ENCODE results near the gene STARD4. TPM values are rescaled to one million over a fixed set of nuclear protein-coding genes. Genes with fewer than 3 reads are reported as not detected.

The STARD4 gene
- total RNA-seq, 4 donors from 2014 or later = 8.6 to 35.6 (median 18.9) TPM

GRCh38 chr5:111509119-111509518, 3.2 kb downstream of the STARD4 start:
- TF ChIP-seq CTCF (IDR thresholded peaks at IDR 0.05) = no peak
- TF ChIP-seq POLR2A (IDR thresholded peaks at IDR 0.05) = no peak
- intact Hi-C loops (cut with DNase I) = no loop called here
- Histone ChIP-seq H3K4me1 (peaks cover 0 to 38% (median 11%) of the 10 kb centered on the region in 3 donors), H3K9me3 (no peaks in the 10 kb centered on the region), H3K4me3 (no peak overlapping the region), H3K36me3 (peaks cover 0 to 3% (median 0%) of the 10 kb centered on the region in 3 donors), H3K27me3 (no peaks in the 10 kb centered on the region), H3K27ac (no peak overlapping the region)
- no peak for DNase-seq
- WGBS, 2 donors = 73 to 79% methylated on average over 1 of the region's 1 CpG

- Histone ChIP-seq H3K27ac (no peak overlapping the region), H3K4me3 (no peak overlapping the region), H3K27me3 (no peaks in the 10 kb centered on the region), H3K4me1 (peaks cover 0 to 28% (median 11%) of the 10 kb centered on the region in 3 donors), H3K9me3 (no peaks in the 10 kb centered on the region), H3K36me3 (peaks cover 0 to 6% (median 0%) of the 10 kb centered on the region in 3 donors)
- 86 to 95% methylated on average over 4 of the region's 4 CpGs for WGBS, 2 donors
- intact Hi-C loops (cut with DNase I) = no loop called here
- no peak for TF ChIP-seq POLR2A (IDR thresholded peaks at IDR 0.05)
- TF ChIP-seq CTCF (IDR thresholded peaks at IDR 0.05) = no peak
- no peak for DNase-seq
These were observed 5.1 kb downstream of the STARD4 start for GRCh38 chr5:111507276-111507675.

- Histone ChIP-seq H3K4me3 (no peak overlapping the region), H3K27me3 (no peaks in the 10 kb centered on the region), H3K4me1 (peaks cover 0 to 9% (median 1%) of the 10 kb centered on the region in 3 donors), H3K9me3 (no peaks in the 10 kb centered on the region), H3K36me3 (peaks cover 0 to 20% (median 0%) of the 10 kb centered on the region in 3 donors), H3K27ac (no peak overlapping the region)
- intact Hi-C loops (cut with DNase I) = no loop called here
- 62 to 71% methylated on average over 1 of the region's 1 CpG for WGBS, 2 donors
- DNase-seq = no peak
- no peak for TF ChIP-seq CTCF (IDR thresholded peaks at IDR 0.05)
- no peak for TF ChIP-seq POLR2A (IDR thresholded peaks at IDR 0.05)
These were observed 7.2 kb downstream of the STARD4 start for GRCh38 chr5:111505096-111505495.

GRCh38 chr5:111502956-111503355, 9.4 kb downstream of the STARD4 start:
- intact Hi-C loops (cut with DNase I) = no loop called here
- Histone ChIP-seq H3K27me3 (no peaks in the 10 kb centered on the region), H3K9me3 (no peaks in the 10 kb centered on the region), H3K4me1 (no peaks in the 10 kb centered on the region), H3K4me3 (no peak overlapping the region), H3K27ac (no peak overlapping the region), H3K36me3 (peaks cover 0 to 37% (median 0%) of the 10 kb centered on the region in 3 donors)
- DNase-seq = no peak
- TF ChIP-seq CTCF (IDR thresholded peaks at IDR 0.05) = no peak
- TF ChIP-seq POLR2A (IDR thresholded peaks at IDR 0.05) = no peak

GRCh38 chr5:111498346-111498745, 14.0 kb downstream of the STARD4 start:
- H3K9me3 ChIP-seq = no peaks in the 10 kb centered on the region
- H3K4me3 ChIP-seq = no peak overlapping the region
- no peak for DNase-seq
- H3K4me1 ChIP-seq = peaks cover 0 to 7% (median 5%) of the 10 kb centered on the region in 3 donors
- TF ChIP-seq CTCF (IDR thresholded peaks at IDR 0.05) = no peak
- no peak for TF ChIP-seq POLR2A (IDR thresholded peaks at IDR 0.05)
- no peak overlapping the region for H3K27ac ChIP-seq
- peaks cover 0 to 34% (median 0%) of the 10 kb centered on the region in 3 donors for H3K36me3 ChIP-seq
- 44 to 88% methylated on average over 1 of the region's 1 CpG for WGBS, 2 donors
- intact Hi-C loops (cut with DNase I) = no loop called here
- H3K27me3 ChIP-seq = no peaks in the 10 kb centered on the region

Measured in esophagus squamous epithelium (tissue), 5 donors.